ENCODE measurements around the gene ZNF497.

- TF ChIP-seq POLR2AphosphoS5 (IDR thresholded peaks at IDR 0.05; ENCODE audit: low read depth, low read length) (no peak; the same call in 1 of the 2 replicates), TEAD4 (IDR thresholded peaks at IDR 0.05; ENCODE audit: low read depth, low read length) (no peak), CTCF (IDR thresholded peaks at IDR 0.05; ENCODE audit: control extremely low read depth in 1 of 3, insufficient read depth in 1 of 3, low read depth in 1 of 3, low read length in 3 of 3) (peak in 2 of 3 experiments; percentile 8 to 22; a peak in 1 of 4 replicates), POLR2A (IDR thresholded peaks at IDR 0.05; ENCODE audit: control extremely low read depth in 1 of 2, low read depth in 2 of 2, low read length in 2 of 2) (no peak), CREB1 (IDR thresholded peaks at IDR 0.05) (no peak), RFX5 (IDR thresholded peaks at IDR 0.05; ENCODE audit: borderline replicate concordance, low read depth, low read length) (no peak), MAX (IDR thresholded peaks at IDR 0.05) (no peak), BACH1 (IDR thresholded peaks at IDR 0.05; ENCODE audit: low read length) (no peak), NRF1 (IDR thresholded peaks at IDR 0.05; ENCODE audit: low read depth, low read length) (no peak), RBBP5 (IDR thresholded peaks at IDR 0.05; ENCODE audit: borderline replicate concordance, low read depth, low read length) (no peak), BRCA1 (IDR thresholded peaks at IDR 0.05; ENCODE audit: low read depth, low read length) (no peak), USF2 (IDR thresholded peaks at IDR 0.05; ENCODE audit: low read length) (no peak), KDM1A (IDR thresholded peaks at IDR 0.05; ENCODE audit: borderline replicate concordance, low read length) (no peak), CEBPB (IDR thresholded peaks at IDR 0.05; ENCODE audit: low read depth, low read length) (no peak)
These were observed 25.0 kb upstream of the ZNF497 start for GRCh38 chr19:58387338-58388174.

All from H1 (cell line).